H1 (cell line): ENCODE results near the gene KRT81. TPM values are rescaled to one million over a fixed set of nuclear protein-coding genes. Genes with fewer than 3 reads are reported as not detected.

Source experiments
- CHD7 ChIP-seq: fragments of 300-600 bp; sonication (generic); IDR thresholded peaks from 2 replicates; pipeline ENCODE4 v1.7.1; 2012; ENCODE audit warnings: low read length, moderate library complexity, mild to moderate bottlenecking, inconsistent platforms; ENCODE audit not compliant: insufficient replicate concordance
- MAFK ChIP-seq: IDR thresholded peaks from 2 replicates; pipeline ENCODE4 v1.6.1; 2012; ENCODE audit warnings: low read depth, mild to moderate bottlenecking, improper control_type of control experiment, low read length
- TCF12 ChIP-seq: IDR thresholded peaks from 2 replicates; pipeline ENCODE4 v1.6.1; 2011; ENCODE audit warnings: low read depth, mild to moderate bottlenecking, low read length
- polyA plus RNA-seq, 7 experiments: library from polyadenylated mRNA; depleted of rRNA in 3 of 7; stranded (reverse) in 5 of 7; unstranded in 2 of 7; fragments of >200 nt in 5 of 7; fragments of 200-250 nt in 2 of 7; gene quantifications; 1 replicate in 5 of 7; 2 replicates in 1 of 7; 4 replicates in 1 of 7; pipeline versions ENCODE4 v1.2.1 to v1.2.3, GENCODE V29; 2011 to 2013; ENCODE audit warnings: missing spikeins in 2 of 7, mixed read lengths in 2 of 7
- total RNA-seq: library from RNA; stranded (reverse); fragmentation: NEBNext Ultra II Directional; extraction: Animal tissue kit (Norgen Biotek cat#: 25700); gene quantifications from 2 replicates; pipeline ENCODE4 v1.2.1, GENCODE V29; 2021
- TF ChIP-seq, protein P1 (sequence below): IDR thresholded peaks from 2 replicates; pipeline ENCODE4 v1.6.1; 2012; ENCODE audit warnings: inconsistent platforms

KRT81 gene
- total and polyA plus RNA-seq, 2 of the 8 experiments (the other 6 are each of a cell fraction or from before 2014, with no cell fraction given) = not detected

- no peak for TF ChIP-seq CHD7
- no peak for TF ChIP-seq MAFK
- TF ChIP-seq, protein P1, sequence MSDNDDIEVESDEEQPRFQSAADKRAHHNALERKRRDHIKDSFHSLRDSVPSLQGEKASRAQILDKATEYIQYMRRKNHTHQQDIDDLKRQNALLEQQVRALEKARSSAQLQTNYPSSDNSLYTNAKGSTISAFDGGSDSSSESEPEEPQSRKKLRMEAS = no peak
- TF ChIP-seq TCF12 = no peak
Measured at GRCh38 chr12:52280319-52280795, 11.0 kb downstream of the KRT81 start (continued).
